ENCODE measurements around the gene LRRK2.

LRRK2 gene

GRCh38 chr12:40184493-40185302, 40.1 kb upstream of the LRRK2 start:
- POLR2A ChIA-PET, result no interaction called here
- no peak for DNase-seq (ENCODE audit: low read depth, low spot score)
- TF ChIP-seq CTCF (IDR thresholded peaks at IDR 0.05; ENCODE audit: insufficient read depth, low read length, missing control alignments), result no peak
- CTCF ChIA-PET, result interaction anchor here (1.0 kb wide), 1 partner anchor 28 kb away, joined by 3 read pairs; no protein-coding TSS in a partner anchor
- H3K4me3 ChIP-seq (ENCODE audit: low read depth, low read length), result no peak overlapping the region

GRCh38 chr12:40185303-40185693, 39.5 kb upstream of the LRRK2 start:
- no peak overlapping the region for H3K4me3 ChIP-seq (ENCODE audit: low read depth, low read length)
- TF ChIP-seq CTCF (IDR thresholded peaks at IDR 0.05; ENCODE audit: insufficient read depth, low read length, missing control alignments), result no peak
- no peak for DNase-seq (ENCODE audit: low read depth, low spot score)
- CTCF ChIA-PET, result interaction anchor here (1.0 kb wide), 1 partner anchor 29 kb away, joined by 3 read pairs; no protein-coding TSS in a partner anchor
- POLR2A ChIA-PET, result no interaction called here

- ChIA-PET POLR2A (no interaction called here), CTCF (no interaction called here)
- no peak for TF ChIP-seq CTCF (IDR thresholded peaks at IDR 0.05; ENCODE audit: insufficient read depth, low read length, missing control alignments)
- no peak overlapping the region for H3K4me3 ChIP-seq (ENCODE audit: low read depth, low read length)
- DNase-seq (ENCODE audit: low read depth, low spot score), result no peak
These were observed 36.1 kb upstream of the LRRK2 start for GRCh38 chr12:40188558-40189320.

- POLR2A ChIA-PET, result no interaction called here
- no peak overlapping the region for H3K4me3 ChIP-seq (ENCODE audit: low read depth, low read length)
- CTCF ChIA-PET, result no interaction called here
These were observed 32.0 kb upstream of the LRRK2 start for GRCh38 chr12:40192704-40193255.

GRCh38 chr12:40194846-40195245, 30.0 kb upstream of the LRRK2 start:
- ChIA-PET POLR2A (no interaction called here), CTCF (no interaction called here)
- DNase-seq (ENCODE audit: low read depth, low spot score), result no peak

More at GRCh38 chr12:40192704-40193255, 32.0 kb upstream of the LRRK2 start:
- DNase-seq (ENCODE audit: low read depth, low spot score), result no peak
- TF ChIP-seq CTCF (IDR thresholded peaks at IDR 0.05; ENCODE audit: insufficient read depth, low read length, missing control alignments), result no peak

More at GRCh38 chr12:40194846-40195245, 30.0 kb upstream of the LRRK2 start:
- no peak for TF ChIP-seq CTCF (IDR thresholded peaks at IDR 0.05; ENCODE audit: insufficient read depth, low read length, missing control alignments)
- no peak overlapping the region for H3K4me3 ChIP-seq (ENCODE audit: low read depth, low read length)

Measured in AG04449 (cell line).